MM.1S (cell line): ENCODE results near the gene KIAA1549.

Experiments used
- DNase-seq: peaks from one replicate; pipeline ENCODE4 v3.0.0-alpha.2; 2015
- H2AFZ ChIP-seq: fragments of 300-600 bp; sonication (generic); 2 replicates; pipeline ENCODE4 v1.6.0; 2016; ENCODE audit warnings: antibody characterized with exemption, low read length
- H3F3A ChIP-seq: fragments of 300-600 bp; sonication (generic); 2 replicates; pipeline ENCODE4 v1.6.1; 2016; ENCODE audit warnings: mild to moderate bottlenecking, antibody characterized with exemption, low read length, moderate library complexity, mixed read lengths; ENCODE audit not compliant: insufficient read depth
- H3K27ac ChIP-seq: fragments of 300-600 bp; sonication (generic); 2 replicates; pipeline ENCODE4 v1.5.1; 2016; ENCODE audit warnings: mild to moderate bottlenecking, low read length
- H3K27me3 ChIP-seq: fragments of 300-600 bp; sonication (generic); replicated peaks from 2 replicates; pipeline ENCODE4 v1.6.0; 2016; ENCODE audit warnings: low read length; ENCODE audit not compliant: insufficient read depth
- H3K36me3 ChIP-seq: fragments of 300-600 bp; sonication (generic); replicated peaks from 2 replicates; pipeline ENCODE4 v1.6.1; 2016; ENCODE audit warnings: mild to moderate bottlenecking, low read length, mixed read lengths; ENCODE audit not compliant: insufficient read depth
- H3K4me1 ChIP-seq: fragments of 300-600 bp; sonication (generic); 2 replicates; pipeline ENCODE4 v1.6.1; 2016; ENCODE audit warnings: low read length, mixed read lengths
- H3K4me2 ChIP-seq: fragments of 300-600 bp; sonication (generic); 2 replicates; pipeline ENCODE4 v1.6.0; 2016; ENCODE audit warnings: low read depth, low read length
- H3K4me3 ChIP-seq: fragments of 300-600 bp; sonication (generic); 2 replicates; pipeline ENCODE4 v1.5.1; 2016; ENCODE audit warnings: low read length, mixed read lengths
- H3K79me2 ChIP-seq: fragments of 300-600 bp; sonication (generic); 2 replicates; pipeline ENCODE4 v1.6.1; 2016; ENCODE audit warnings: mixed run types, low read length, mixed read lengths
- H3K9ac ChIP-seq: fragments of 300-600 bp; sonication (generic); 2 replicates; pipeline ENCODE4 v1.6.1; 2016; ENCODE audit warnings: low read length, mixed read lengths
- H3K9me2 ChIP-seq: fragments of 300-600 bp; sonication (generic); replicated peaks from 2 replicates; pipeline ENCODE4 v1.6.1; 2016; ENCODE audit warnings: mild to moderate bottlenecking, low read length, mixed read lengths; ENCODE audit not compliant: insufficient read depth
- H3K9me3 ChIP-seq: fragments of 300-600 bp; sonication (generic); replicated peaks from 2 replicates; pipeline ENCODE4 v1.6.1; 2016; ENCODE audit warnings: mild to moderate bottlenecking, low read length, mixed read lengths; ENCODE audit not compliant: insufficient read depth
- H4K20me1 ChIP-seq: fragments of 300-600 bp; sonication (generic); 2 replicates; pipeline ENCODE4 v1.6.1; 2016; ENCODE audit warnings: mild to moderate bottlenecking, low read length, moderate library complexity, mixed read lengths; ENCODE audit not compliant: insufficient read depth
- EZH2 ChIP-seq: fragments of 300-600 bp; sonication (generic); optimal IDR thresholded peaks from 2 replicates; pipeline ENCODE3; 2017; ENCODE audit warnings: low read depth, mild to moderate bottlenecking, antibody characterized with exemption, low read length, mixed read lengths
- EZH2phosphoT487 ChIP-seq: fragments of 300-600 bp; sonication (generic); IDR thresholded peaks from 2 replicates; pipeline ENCODE4 v1.6.1; 2018; ENCODE audit warnings: antibody characterized with exemption, low read length
- TF ChIP-seq, protein P1 (sequence below): fragments of 300-600 bp; sonication (generic); IDR thresholded peaks from 2 replicates; pipeline ENCODE4 v1.5.1; 2016; ENCODE audit warnings: antibody characterized with exemption, low read length, mixed read lengths

Gene KIAA1549

GRCh38 chr7:138913783-138914182 is 67.4 kb downstream of the KIAA1549 start:
- H3K4me1 ChIP-seq: no peaks in the 10 kb centered on the region
- H3K36me3 ChIP-seq: no peaks in the 10 kb centered on the region
- no peak overlapping the region for H3K4me2 ChIP-seq
- H3F3A ChIP-seq: no peaks in the 10 kb centered on the region
- no peaks in the 10 kb centered on the region for H3K9me3 ChIP-seq
- no peaks in the 10 kb centered on the region for H3K79me2 ChIP-seq
- DNase-seq: no peak
- TF ChIP-seq, protein P1, sequence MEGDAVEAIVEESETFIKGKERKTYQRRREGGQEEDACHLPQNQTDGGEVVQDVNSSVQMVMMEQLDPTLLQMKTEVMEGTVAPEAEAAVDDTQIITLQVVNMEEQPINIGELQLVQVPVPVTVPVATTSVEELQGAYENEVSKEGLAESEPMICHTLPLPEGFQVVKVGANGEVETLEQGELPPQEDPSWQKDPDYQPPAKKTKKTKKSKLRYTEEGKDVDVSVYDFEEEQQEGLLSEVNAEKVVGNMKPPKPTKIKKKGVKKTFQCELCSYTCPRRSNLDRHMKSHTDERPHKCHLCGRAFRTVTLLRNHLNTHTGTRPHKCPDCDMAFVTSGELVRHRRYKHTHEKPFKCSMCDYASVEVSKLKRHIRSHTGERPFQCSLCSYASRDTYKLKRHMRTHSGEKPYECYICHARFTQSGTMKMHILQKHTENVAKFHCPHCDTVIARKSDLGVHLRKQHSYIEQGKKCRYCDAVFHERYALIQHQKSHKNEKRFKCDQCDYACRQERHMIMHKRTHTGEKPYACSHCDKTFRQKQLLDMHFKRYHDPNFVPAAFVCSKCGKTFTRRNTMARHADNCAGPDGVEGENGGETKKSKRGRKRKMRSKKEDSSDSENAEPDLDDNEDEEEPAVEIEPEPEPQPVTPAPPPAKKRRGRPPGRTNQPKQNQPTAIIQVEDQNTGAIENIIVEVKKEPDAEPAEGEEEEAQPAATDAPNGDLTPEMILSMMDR: no peak
- TF ChIP-seq EZH2: no peak
- TF ChIP-seq EZH2phosphoT487: no peak
- H4K20me1 ChIP-seq: no peaks in the 10 kb centered on the region
- H3K9ac ChIP-seq: no peak overlapping the region
- no peak overlapping the region for H2AFZ ChIP-seq
- H3K27me3 ChIP-seq: no peaks in the 10 kb centered on the region
- no peak overlapping the region for H3K4me3 ChIP-seq
- no peaks in the 10 kb centered on the region for H3K9me2 ChIP-seq
- H3K27ac ChIP-seq: no peak overlapping the region

DNA sequence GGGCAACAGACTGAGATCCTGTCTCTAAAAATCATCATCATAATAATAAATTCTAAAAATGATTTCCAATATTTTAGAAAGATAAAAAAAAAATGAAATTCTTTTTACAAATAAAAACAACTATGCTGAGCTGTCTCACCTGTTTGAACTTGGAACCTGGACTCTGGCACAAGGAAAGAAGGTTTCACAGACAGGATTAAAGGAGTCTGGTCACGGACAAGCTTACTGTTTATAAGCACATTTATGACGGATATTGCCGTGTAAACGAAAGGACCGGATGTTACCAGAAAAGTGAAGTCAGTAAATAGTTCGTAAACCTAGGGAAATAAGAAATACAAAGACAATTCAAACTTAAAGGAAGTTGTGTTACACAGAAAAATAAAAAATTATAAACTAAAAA is 70.2 kb downstream of the KIAA1549 start:
- Histone ChIP-seq H3K9ac (no peak overlapping the region), H2AFZ (no peak overlapping the region), H4K20me1 (no peaks in the 10 kb centered on the region), H3K4me3 (no peak overlapping the region), H3K36me3 (no peaks in the 10 kb centered on the region), H3K79me2 (no peaks in the 10 kb centered on the region), H3K9me3 (no peaks in the 10 kb centered on the region), H3K4me1 (no peaks in the 10 kb centered on the region), H3K27ac (no peak overlapping the region), H3K9me2 (no peaks in the 10 kb centered on the region), H3K27me3 (no peaks in the 10 kb centered on the region), H3F3A (no peaks in the 10 kb centered on the region), H3K4me2 (no peak overlapping the region)
- DNase-seq: no peak
- TF ChIP-seq EZH2phosphoT487: no peak
- no peak for TF ChIP-seq EZH2
- TF ChIP-seq, protein P1: no peak

- no peaks in the 10 kb centered on the region for H3K4me1 ChIP-seq
- H3K9me3 ChIP-seq: no peaks in the 10 kb centered on the region
- H3K9me2 ChIP-seq: no peaks in the 10 kb centered on the region
- TF ChIP-seq EZH2phosphoT487: no peak
- TF ChIP-seq, protein P1: no peak
- TF ChIP-seq EZH2: no peak
- H3K4me2 ChIP-seq: no peak overlapping the region
- no peaks in the 10 kb centered on the region for H3K27me3 ChIP-seq
- H4K20me1 ChIP-seq: no peaks in the 10 kb centered on the region
- no peak overlapping the region for H2AFZ ChIP-seq
- H3K36me3 ChIP-seq: no peaks in the 10 kb centered on the region
- no peak overlapping the region for H3K4me3 ChIP-seq
- no peak overlapping the region for H3K9ac ChIP-seq
- H3K27ac ChIP-seq: no peak overlapping the region
- no peaks in the 10 kb centered on the region for H3K79me2 ChIP-seq
- no peak for DNase-seq
- no peaks in the 10 kb centered on the region for H3F3A ChIP-seq
Measured at GRCh38 chr7:138907850-138908249, 73.3 kb downstream of the KIAA1549 start.
